ENCODE measurements around the gene RBM47. TPM values are rescaled to one million over a fixed set of nuclear protein-coding genes. Genes with fewer than 3 reads are reported as not detected.

RBM47 gene
- total RNA-seq, 1 donor from 2014 or later = 37.8 TPM

- no peak overlapping the region for H3K4me3 Mint-ChIP-seq
- peaks cover 20% of the 10 kb centered on the region for H3K9me3 Mint-ChIP-seq
- no peak for DNase-seq (ENCODE audit: low spot score in 2 of 2, unreplicated experiment in 2 of 2)
- no peaks in the 10 kb centered on the region for H3K27me3 Mint-ChIP-seq (ENCODE audit: low read depth)
- H3K36me3 Mint-ChIP-seq = peaks cover 18% of the 10 kb centered on the region
- no peak for TF ChIP-seq CTCF (IDR thresholded peaks at IDR 0.05; ENCODE audit: unreplicated experiment)
- H3K4me1 Mint-ChIP-seq = peaks cover 10% of the 10 kb centered on the region
- no peak overlapping the region for H3K27ac Mint-ChIP-seq
Measured at GRCh38 chr4:40614031-40614430, 15.6 kb downstream of the RBM47 start.

GRCh38 chr4:40613456-40613855 is 16.2 kb downstream of the RBM47 start:
- peaks cover 10% of the 10 kb centered on the region for H3K4me1 Mint-ChIP-seq
- TF ChIP-seq CTCF (IDR thresholded peaks at IDR 0.05; ENCODE audit: unreplicated experiment) = no peak
- H3K27me3 Mint-ChIP-seq (ENCODE audit: low read depth) = no peaks in the 10 kb centered on the region
- no peak for DNase-seq (ENCODE audit: low spot score in 2 of 2, unreplicated experiment in 2 of 2)
- H3K27ac Mint-ChIP-seq = peak overlapping the region; percentile 64
- H3K9me3 Mint-ChIP-seq = peaks cover 20% of the 10 kb centered on the region
- H3K4me3 Mint-ChIP-seq = no peak overlapping the region
- peaks cover 18% of the 10 kb centered on the region for H3K36me3 Mint-ChIP-seq

- peaks cover 10% of the 10 kb centered on the region for H3K4me1 Mint-ChIP-seq
- H3K4me3 Mint-ChIP-seq = no peak overlapping the region
- no peaks in the 10 kb centered on the region for H3K27me3 Mint-ChIP-seq (ENCODE audit: low read depth)
- peaks cover 20% of the 10 kb centered on the region for H3K9me3 Mint-ChIP-seq
- DNase-seq (ENCODE audit: low spot score in 2 of 2, unreplicated experiment in 2 of 2) = no peak
- peak overlapping the region; percentile 21 for H3K27ac Mint-ChIP-seq
- peaks cover 18% of the 10 kb centered on the region for H3K36me3 Mint-ChIP-seq
- TF ChIP-seq CTCF (IDR thresholded peaks at IDR 0.05; ENCODE audit: unreplicated experiment) = no peak
Measured at GRCh38 chr4:40612831-40613230, 16.8 kb downstream of the RBM47 start.

- Mint-ChIP-seq H3K27ac (no peak overlapping the region), H3K4me1 (peaks cover 10% of the 10 kb centered on the region), H3K27me3 (ENCODE audit: low read depth) (no peaks in the 10 kb centered on the region), H3K36me3 (peaks cover 18% of the 10 kb centered on the region), H3K4me3 (no peak overlapping the region), H3K9me3 (peaks cover 20% of the 10 kb centered on the region)
- no peak for DNase-seq (ENCODE audit: low spot score in 2 of 2, unreplicated experiment in 2 of 2)
- no peak for TF ChIP-seq CTCF (IDR thresholded peaks at IDR 0.05; ENCODE audit: unreplicated experiment)
Measured at GRCh38 chr4:40612283-40612682, 17.4 kb downstream of the RBM47 start.

GRCh38 chr4:40608628-40609027 is 21.0 kb downstream of the RBM47 start:
- DNase-seq (ENCODE audit: low spot score in 2 of 2, unreplicated experiment in 2 of 2) = no peak
- no peak for TF ChIP-seq CTCF (IDR thresholded peaks at IDR 0.05; ENCODE audit: unreplicated experiment)
- H3K4me1 Mint-ChIP-seq = peaks cover 10% of the 10 kb centered on the region
- H3K36me3 Mint-ChIP-seq = peaks cover 15% of the 10 kb centered on the region
- H3K4me3 Mint-ChIP-seq = no peak overlapping the region
- H3K27me3 Mint-ChIP-seq (ENCODE audit: low read depth) = no peaks in the 10 kb centered on the region
- H3K9me3 Mint-ChIP-seq = peaks cover 15% of the 10 kb centered on the region
- H3K27ac Mint-ChIP-seq = peak overlapping the region; percentile 30

- TF ChIP-seq CTCF (IDR thresholded peaks at IDR 0.05; ENCODE audit: unreplicated experiment) = no peak
- H3K4me1 Mint-ChIP-seq = peaks cover 10% of the 10 kb centered on the region
- H3K27me3 Mint-ChIP-seq (ENCODE audit: low read depth) = no peaks in the 10 kb centered on the region
- peaks cover 4% of the 10 kb centered on the region for H3K9me3 Mint-ChIP-seq
- DNase-seq (ENCODE audit: low spot score in 2 of 2, unreplicated experiment in 2 of 2) = no peak
- peaks cover 11% of the 10 kb centered on the region for H3K36me3 Mint-ChIP-seq
- no peak overlapping the region for H3K4me3 Mint-ChIP-seq
- peak overlapping the region; percentile 2 for H3K27ac Mint-ChIP-seq
Measured at GRCh38 chr4:40607221-40607620, 22.4 kb downstream of the RBM47 start.
